Panc1 (cell line): ENCODE measurements around the gene ANKRD33B. TPM values are rescaled to one million over a fixed set of nuclear protein-coding genes. Genes with fewer than 3 reads are reported as not detected.

Source experiments
- ATAC-seq: fragments of 200-7000 bp; cut with Tn5 transposase; 2 replicates; pipeline ENCODE4 v1.9.1; 2020; ENCODE audit warnings: mild to moderate bottlenecking, moderate library complexity
- BruUV-seq: library from RNA; stranded (reverse); fragments of 400-500 nt; replicated peaks from 2 replicates; lab custom pipeline; 2021; lab: Mats Ljungman, UMichigan
- CTCF ChIA-PET: fragments of 300-600 bp; sonication (Branson Sonifier 250); formaldehyde crosslinking; loops from one replicate; lab custom pipeline; 2022; ENCODE audit warnings: antibody characterized with exemption; lab: Charles Lee
- POLR2A ChIA-PET: fragments of 300-600 bp; sonication (Branson Sonifier 250); formaldehyde crosslinking; loops from one replicate; lab custom pipeline; 2022; ENCODE audit warnings: antibody characterized with exemption; lab: Charles Lee
- DNase-seq: peaks from one replicate; pipeline ENCODE4 v3.0.0-alpha.2; 2010; ENCODE audit warnings: low read depth, low spot score
- H3K27ac ChIP-seq: 2 replicates; pipeline ENCODE4 v1.5.1; 2011; ENCODE audit warnings: mild to moderate bottlenecking, low read length, inconsistent platforms
- H3K27me3 ChIP-seq: fragments of 200-500 bp; sonication (Bioruptor generic); 2 replicates; pipeline ENCODE4 v1.6.0; 2014; ENCODE audit warnings: low read length, inconsistent platforms; ENCODE audit not compliant: control insufficient read depth, insufficient read depth
- H3K36me3 ChIP-seq: fragments of 200-500 bp; sonication (Bioruptor generic); 2 replicates; pipeline ENCODE4 v1.5.1; 2014; ENCODE audit warnings: inconsistent platforms, mild to moderate bottlenecking, low read length, moderate library complexity; ENCODE audit not compliant: control insufficient read depth, insufficient read depth
- H3K4me1 ChIP-seq: 2 replicates; pipeline ENCODE4 v1.5.1; 2011; ENCODE audit warnings: inconsistent platforms, mild to moderate bottlenecking, low read length, moderate library complexity; ENCODE audit not compliant: control insufficient read depth, insufficient read depth
- H3K4me3 ChIP-seq, 2 experiments: 2 replicates each; pipeline ENCODE4 v1.5.1; 2011 to 2012; ENCODE audit warnings: low read depth in 2 of 2, low read length in 2 of 2, mild to moderate bottlenecking in 2 of 2, inconsistent platforms in 1 of 2, moderate library complexity in 1 of 2
- H3K9me3 ChIP-seq: fragments of 200-500 bp; sonication (Bioruptor generic); 2 replicates; pipeline ENCODE4 v1.5.1; 2014; ENCODE audit warnings: low read depth, mild to moderate bottlenecking, inconsistent platforms, low read length, moderate library complexity; ENCODE audit not compliant: control insufficient read depth, insufficient read depth
- POLR2AphosphoS5 ChIP-seq: IDR thresholded peaks from 2 replicates; pipeline ENCODE4 v1.6.1; 2012; ENCODE audit warnings: mild to moderate bottlenecking, low read depth, low read length, moderate library complexity
- SIN3A ChIP-seq: IDR thresholded peaks from 2 replicates; pipeline ENCODE4 v1.6.1; 2012; ENCODE audit warnings: low read depth, mild to moderate bottlenecking, low read length, moderate library complexity, borderline replicate concordance; ENCODE audit not compliant: insufficient read depth
- TCF7L2 ChIP-seq: IDR thresholded peaks from 2 replicates; pipeline ENCODE4 v1.6.1; 2011; ENCODE audit warnings: mild to moderate bottlenecking, low read depth, low read length, inconsistent platforms
- in situ Hi-C: cut with HindIII; loops from 2 replicates; pipeline ENCODE4 v1.10.0; 2016; ENCODE audit warnings: low sequenced_read_pairs, low pct_unique_long_range_greater_than_20kb
- intact Hi-C: fragments of 100-400 bp; cut with micrococcal nuclease; formaldehyde crosslinking; loops from one replicate; pipeline ENCODE4 v1.10.0; 2022; ENCODE audit not compliant: unreplicated experiment
- total RNA-seq: library from RNA; stranded (reverse); gene quantifications from one replicate; pipeline ENCODE4 v1.2.1, GENCODE V29; 2021; ENCODE audit not compliant: unreplicated experiment
- TF ChIP-seq, protein P1 (sequence below), 2 experiments: IDR thresholded peaks; 2 replicates each; pipeline ENCODE4 v1.6.1; 2011 to 2012; ENCODE audit warnings: low read depth in 2 of 2, control low read depth in 1 of 2, low read length in 1 of 2, mild to moderate bottlenecking in 1 of 2, moderate library complexity in 1 of 2; ENCODE audit not compliant: insufficient read depth in 1 of 2
- TF ChIP-seq, protein P2 (sequence below): fragments of 450-650 bp; IDR thresholded peaks from 2 replicates; pipeline ENCODE4 v1.5.1; 2017; ENCODE audit warnings: mild to moderate bottlenecking

Gene ANKRD33B
- total RNA-seq, 1 experiment from 2014 or later: 19.1 TPM

DNA sequence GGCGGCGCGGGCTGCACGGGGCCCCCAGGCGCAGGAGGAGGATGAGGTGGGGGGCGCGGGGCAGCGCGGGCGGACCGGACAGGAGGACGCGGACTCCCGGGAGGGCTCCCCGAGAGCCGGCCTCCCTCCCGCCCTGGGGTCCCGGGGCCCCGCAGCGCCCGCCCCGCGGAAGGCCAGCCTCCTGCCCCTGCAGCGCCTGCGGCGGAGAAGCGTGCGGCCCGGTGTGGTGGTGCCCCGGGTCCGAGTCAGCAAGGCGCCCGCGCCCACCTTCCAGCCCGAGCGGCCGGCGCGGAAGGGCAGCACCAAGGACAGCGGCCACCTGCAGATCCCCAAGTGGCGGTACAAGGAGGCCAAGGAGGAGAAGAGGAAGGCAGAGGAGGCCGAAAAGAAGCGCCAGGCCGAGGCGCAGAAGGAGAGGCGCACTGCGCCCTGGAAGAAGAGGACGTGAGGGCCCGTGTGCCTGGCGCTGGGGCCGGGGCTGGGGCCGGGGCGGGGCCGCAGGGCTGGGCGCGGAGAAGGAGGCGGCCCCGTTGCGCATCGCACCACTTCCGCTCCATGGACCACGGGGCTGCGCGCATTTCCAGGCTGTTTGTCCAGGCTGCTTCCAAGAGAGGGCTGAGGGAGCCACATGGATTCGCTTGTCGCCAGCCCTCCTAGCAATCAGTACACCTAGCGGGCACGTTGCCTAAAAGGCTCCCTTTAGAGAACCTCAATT, 86.0 kb downstream of the ANKRD33B start:
- ATAC-seq (no peak), DNase-seq (no peak)
- H3K9me3 ChIP-seq: no peaks in the 10 kb centered on the region
- no peak overlapping the region for H3K27ac ChIP-seq
- no peak for TF ChIP-seq SIN3A
- TF ChIP-seq, protein P1, sequence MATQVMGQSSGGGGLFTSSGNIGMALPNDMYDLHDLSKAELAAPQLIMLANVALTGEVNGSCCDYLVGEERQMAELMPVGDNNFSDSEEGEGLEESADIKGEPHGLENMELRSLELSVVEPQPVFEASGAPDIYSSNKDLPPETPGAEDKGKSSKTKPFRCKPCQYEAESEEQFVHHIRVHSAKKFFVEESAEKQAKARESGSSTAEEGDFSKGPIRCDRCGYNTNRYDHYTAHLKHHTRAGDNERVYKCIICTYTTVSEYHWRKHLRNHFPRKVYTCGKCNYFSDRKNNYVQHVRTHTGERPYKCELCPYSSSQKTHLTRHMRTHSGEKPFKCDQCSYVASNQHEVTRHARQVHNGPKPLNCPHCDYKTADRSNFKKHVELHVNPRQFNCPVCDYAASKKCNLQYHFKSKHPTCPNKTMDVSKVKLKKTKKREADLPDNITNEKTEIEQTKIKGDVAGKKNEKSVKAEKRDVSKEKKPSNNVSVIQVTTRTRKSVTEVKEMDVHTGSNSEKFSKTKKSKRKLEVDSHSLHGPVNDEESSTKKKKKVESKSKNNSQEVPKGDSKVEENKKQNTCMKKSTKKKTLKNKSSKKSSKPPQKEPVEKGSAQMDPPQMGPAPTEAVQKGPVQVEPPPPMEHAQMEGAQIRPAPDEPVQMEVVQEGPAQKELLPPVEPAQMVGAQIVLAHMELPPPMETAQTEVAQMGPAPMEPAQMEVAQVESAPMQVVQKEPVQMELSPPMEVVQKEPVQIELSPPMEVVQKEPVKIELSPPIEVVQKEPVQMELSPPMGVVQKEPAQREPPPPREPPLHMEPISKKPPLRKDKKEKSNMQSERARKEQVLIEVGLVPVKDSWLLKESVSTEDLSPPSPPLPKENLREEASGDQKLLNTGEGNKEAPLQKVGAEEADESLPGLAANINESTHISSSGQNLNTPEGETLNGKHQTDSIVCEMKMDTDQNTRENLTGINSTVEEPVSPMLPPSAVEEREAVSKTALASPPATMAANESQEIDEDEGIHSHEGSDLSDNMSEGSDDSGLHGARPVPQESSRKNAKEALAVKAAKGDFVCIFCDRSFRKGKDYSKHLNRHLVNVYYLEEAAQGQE (IDR thresholded peaks at IDR 0.05; ENCODE audit: insufficient read depth in 1 of 2, low read depth in 2 of 2, low read length in 1 of 2): peak; percentile 62 to 86
- intact Hi-C loops (no loop called here), in situ Hi-C loops (no loop called here)
- ChIA-PET POLR2A (no interaction called here), CTCF (no interaction called here)
- BruUV-seq: no TSS peak
- no peaks in the 10 kb centered on the region for H3K4me1 ChIP-seq
- no peaks in the 10 kb centered on the region for H3K36me3 ChIP-seq
- no peaks in the 10 kb centered on the region for H3K27me3 ChIP-seq
- no peak overlapping the region for H3K4me3 ChIP-seq

DNA sequence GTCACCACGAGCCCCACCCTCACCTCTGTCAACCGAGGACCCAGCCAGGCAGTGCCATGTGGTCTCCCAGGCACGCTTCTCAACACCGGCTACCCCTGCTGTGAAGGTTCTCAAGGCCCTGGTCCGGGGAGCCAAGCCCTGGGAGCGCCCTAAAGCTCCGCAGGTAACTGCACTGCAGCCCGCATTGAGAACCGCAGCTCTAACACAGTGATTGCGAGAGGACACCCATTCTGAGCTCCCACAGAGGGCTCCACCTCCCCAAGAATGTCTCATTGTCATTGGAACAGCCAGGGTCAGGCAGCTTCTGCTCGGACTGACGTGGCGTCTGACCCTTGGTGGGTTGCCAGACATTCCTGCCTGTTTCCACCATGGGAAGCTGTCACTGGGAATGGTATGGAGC, 88.3 kb downstream of the ANKRD33B start:
- BruUV-seq: no TSS peak
- DNase-seq (no peak), ATAC-seq (no peak)
- no peak overlapping the region for H3K27ac ChIP-seq
- no peaks in the 10 kb centered on the region for H3K9me3 ChIP-seq
- TF ChIP-seq, protein P1 (IDR thresholded peaks at IDR 0.05; ENCODE audit: insufficient read depth in 1 of 2, low read depth in 2 of 2, low read length in 1 of 2): no peak
- TF ChIP-seq, protein P2, sequence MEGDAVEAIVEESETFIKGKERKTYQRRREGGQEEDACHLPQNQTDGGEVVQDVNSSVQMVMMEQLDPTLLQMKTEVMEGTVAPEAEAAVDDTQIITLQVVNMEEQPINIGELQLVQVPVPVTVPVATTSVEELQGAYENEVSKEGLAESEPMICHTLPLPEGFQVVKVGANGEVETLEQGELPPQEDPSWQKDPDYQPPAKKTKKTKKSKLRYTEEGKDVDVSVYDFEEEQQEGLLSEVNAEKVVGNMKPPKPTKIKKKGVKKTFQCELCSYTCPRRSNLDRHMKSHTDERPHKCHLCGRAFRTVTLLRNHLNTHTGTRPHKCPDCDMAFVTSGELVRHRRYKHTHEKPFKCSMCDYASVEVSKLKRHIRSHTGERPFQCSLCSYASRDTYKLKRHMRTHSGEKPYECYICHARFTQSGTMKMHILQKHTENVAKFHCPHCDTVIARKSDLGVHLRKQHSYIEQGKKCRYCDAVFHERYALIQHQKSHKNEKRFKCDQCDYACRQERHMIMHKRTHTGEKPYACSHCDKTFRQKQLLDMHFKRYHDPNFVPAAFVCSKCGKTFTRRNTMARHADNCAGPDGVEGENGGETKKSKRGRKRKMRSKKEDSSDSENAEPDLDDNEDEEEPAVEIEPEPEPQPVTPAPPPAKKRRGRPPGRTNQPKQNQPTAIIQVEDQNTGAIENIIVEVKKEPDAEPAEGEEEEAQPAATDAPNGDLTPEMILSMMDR: no peak
- no peak for TF ChIP-seq SIN3A
- no peak for TF ChIP-seq POLR2AphosphoS5
- no peak for TF ChIP-seq TCF7L2
- H3K27me3 ChIP-seq: no peaks in the 10 kb centered on the region
- in situ Hi-C loops (no loop called here), intact Hi-C loops (no loop called here)
- no peaks in the 10 kb centered on the region for H3K36me3 ChIP-seq
- H3K4me1 ChIP-seq: no peaks in the 10 kb centered on the region
- no peak overlapping the region for H3K4me3 ChIP-seq
- ChIA-PET CTCF (no interaction called here), POLR2A (no interaction called here)
